SK-N-SH (cell line): ENCODE results near the gene ADD3. TPM values are rescaled to one million over a fixed set of nuclear protein-coding genes. Genes with fewer than 3 reads are reported as not detected.
"Not testable (repeated sequence)": the region's sequence is repeated elsewhere in the genome, so short reads cannot be mapped to it uniquely, and the experiment has no call there.

Experiments
- CTCF ChIA-PET: fragments of 300-600, 350-600 bp; formaldehyde crosslinking; extraction: SDS; loops from one replicate; lab custom pipeline; 2021; lab: Yijun Ruan, JAX
- POLR2A ChIA-PET: fragments of 350-600 bp; sonication (Branson Sonifier 250); formaldehyde crosslinking; extraction: SDS; loops from one replicate; lab custom pipeline; 2020; ENCODE audit warnings: antibody characterized with exemption, inconsistent platforms; lab: Yijun Ruan, JAX
- DNase-seq: peaks from one replicate; pipeline ENCODE4 v3.0.0; 2012
- H2AFZ ChIP-seq: fragments of 200-600 bp; sonication (generic); 2 replicates; pipeline ENCODE4 v1.8.1; 2016; ENCODE audit warnings: antibody characterized with exemption, mild to moderate bottlenecking, low read depth
- H3F3A ChIP-seq: fragments of 200-600 bp; sonication (generic); replicated peaks from 2 replicates; pipeline ENCODE3; 2016; ENCODE audit warnings: antibody characterized with exemption, mild to moderate bottlenecking; ENCODE audit not compliant: insufficient read depth
- H3K27ac ChIP-seq, 2 experiments: fragments of 200-500 bp in 1 of 2; fragments of 200-600 bp in 1 of 2; sonication (Bioruptor generic) in 1 of 2; sonication (generic), shearing (Covaris generic) in 1 of 2; 2 replicates each; pipeline versions ENCODE4 v1.5.1 to v1.6.1; 2014 to 2016; ENCODE audit warnings: low read depth in 2 of 2, inconsistent platforms in 1 of 2, low read length in 1 of 2, mild to moderate bottlenecking in 1 of 2, mixed read lengths in 1 of 2
- H3K27me3 ChIP-seq: fragments of 200-600 bp; sonication (generic), shearing (Covaris generic); 2 replicates; pipeline ENCODE4 v1.6.1; 2016; ENCODE audit warnings: mixed run types; ENCODE audit not compliant: insufficient read depth
- H3K36me3 ChIP-seq, 2 experiments: fragments of 200-500 bp in 1 of 2; fragments of 200-600 bp in 1 of 2; sonication (Bioruptor generic) in 1 of 2; sonication (generic) in 1 of 2; replicated peaks in 1 of 2; 2 replicates each; pipeline versions ENCODE3 to v1.5.1; 2014 to 2016; ENCODE audit warnings: low read length in 1 of 2, mild to moderate bottlenecking in 1 of 2; ENCODE audit not compliant: insufficient read depth in 2 of 2, control insufficient read depth in 1 of 2
- H3K4me1 ChIP-seq, 2 experiments: fragments of 200-500 bp in 1 of 2; fragments of 200-600 bp in 1 of 2; sonication (Bioruptor generic) in 1 of 2; sonication (generic), shearing (Covaris generic) in 1 of 2; 2 replicates each; pipeline versions ENCODE4 v1.5.1 to v1.6.1; 2014 to 2016; ENCODE audit warnings: low read depth in 1 of 2, low read length in 1 of 2, mixed run types in 1 of 2; ENCODE audit not compliant: insufficient read depth in 2 of 2, control insufficient read depth in 1 of 2
- H3K4me2 ChIP-seq: fragments of 200-600 bp; sonication (generic), shearing (Covaris generic); 2 replicates; pipeline ENCODE4 v1.6.1; 2017; ENCODE audit warnings: mixed run types
- H3K4me3 ChIP-seq, 2 experiments: fragments of 200-500 bp in 1 of 2; fragments of 200-600 bp in 1 of 2; sonication (Bioruptor generic) in 1 of 2; sonication (generic), shearing (Covaris generic) in 1 of 2; 2 replicates each; pipeline versions ENCODE4 v1.5.1 to v1.8.1; 2014 to 2016; ENCODE audit warnings: low read depth in 2 of 2, inconsistent platforms in 1 of 2, low read length in 1 of 2, mild to moderate bottlenecking in 1 of 2, mixed read lengths in 1 of 2, moderate library complexity in 1 of 2
- H3K79me2 ChIP-seq: fragments of 200-600 bp; sonication (generic); 2 replicates; pipeline ENCODE4 v1.8.1; 2017; ENCODE audit warnings: mild to moderate bottlenecking; ENCODE audit not compliant: insufficient read depth
- H3K9ac ChIP-seq: fragments of 200-600 bp; sonication (generic); 2 replicates; pipeline ENCODE4 v1.6.1; 2017; ENCODE audit warnings: mixed run types
- H3K9me2 ChIP-seq: fragments of 200-600 bp; sonication (generic); 2 replicates; pipeline ENCODE4 v1.6.1; 2017; ENCODE audit warnings: mixed run types
- H3K9me3 ChIP-seq: fragments of 200-600 bp; sonication (generic); 2 replicates; pipeline ENCODE4 v1.6.1; 2017; ENCODE audit warnings: mixed run types, mild to moderate bottlenecking, moderate library complexity
- H4K20me1 ChIP-seq: fragments of 200-600 bp; sonication (generic); 2 replicates; pipeline ENCODE4 v1.6.1; 2017; ENCODE audit warnings: mild to moderate bottlenecking, mixed run types; ENCODE audit not compliant: insufficient read depth
- ELF1 ChIP-seq: IDR thresholded peaks from 2 replicates; pipeline ENCODE4 v1.4.0; 2012
- EP300 ChIP-seq, 2 experiments: IDR thresholded peaks; 2 replicates each; pipeline versions ENCODE4 v1.4.0 to v1.6.1; 2012; ENCODE audit warnings: borderline replicate concordance in 1 of 2, low read depth in 1 of 2, low read length in 1 of 2
- FOSL2 ChIP-seq: IDR thresholded peaks from 2 replicates; pipeline ENCODE4 v1.4.0; 2012; ENCODE audit warnings: low read depth, mild to moderate bottlenecking, moderate library complexity, borderline replicate concordance
- FOXJ3 ChIP-seq: sonication (generic); formaldehyde crosslinking; IDR thresholded peaks from 2 replicates; pipeline ENCODE4 v1.5.1; 2020; ENCODE audit warnings: mild to moderate bottlenecking, missing genetic modification reagents
- FOXM1 ChIP-seq: IDR thresholded peaks from 2 replicates; pipeline ENCODE4 v1.4.0; 2012; ENCODE audit warnings: low read depth, mild to moderate bottlenecking
- GABPA ChIP-seq: IDR thresholded peaks from 2 replicates; pipeline ENCODE4 v1.4.0; 2012; ENCODE audit warnings: low read depth, mild to moderate bottlenecking
- MXI1 ChIP-seq: IDR thresholded peaks from 2 replicates; pipeline ENCODE4 v1.6.1; 2012; ENCODE audit warnings: mild to moderate bottlenecking, low read depth, low read length, improper control_type of control experiment
- NRF1 ChIP-seq: IDR thresholded peaks from 2 replicates; pipeline ENCODE4 v1.6.1; 2012; ENCODE audit warnings: low read depth, mild to moderate bottlenecking, low read length
- RAD21 ChIP-seq: IDR thresholded peaks from 2 replicates; pipeline ENCODE4 v1.6.1; 2012; ENCODE audit warnings: mild to moderate bottlenecking, low read length
- REST ChIP-seq: IDR thresholded peaks from 2 replicates; pipeline ENCODE4 v1.6.1; 2012; ENCODE audit warnings: mild to moderate bottlenecking, low read depth, low read length, moderate library complexity
- SMC3 ChIP-seq: IDR thresholded peaks from 2 replicates; pipeline ENCODE4 v1.6.1; 2012; ENCODE audit warnings: low read depth, low read length, improper control_type of control experiment
- TEAD4 ChIP-seq: IDR thresholded peaks from 2 replicates; pipeline ENCODE4 v1.4.0; 2012; ENCODE audit warnings: mild to moderate bottlenecking, borderline replicate concordance; ENCODE audit not compliant: insufficient read depth
- YY1 ChIP-seq: IDR thresholded peaks from 2 replicates; pipeline ENCODE4 v1.4.0; 2012; ENCODE audit warnings: low read depth, mild to moderate bottlenecking
- WGBS: methylation state at CpG from one replicate; pipeline ENCODE4 v1.1.6; 2017; ENCODE audit warnings: low lambda C conversion rate; 5-methylcytosine and 5-hydroxymethylcytosine counted together
- polyA plus RNA-seq, 3 experiments: library from polyadenylated mRNA; depleted of rRNA; stranded (reverse); fragments of >200 nt; gene quantifications; 2 replicates each; pipeline ENCODE4 v1.2.3, GENCODE V29; 2012
- TF ChIP-seq, protein P1 (sequence below): IDR thresholded peaks from 2 replicates; pipeline ENCODE4 v1.4.0; 2012; ENCODE audit warnings: low read depth, borderline replicate concordance

ADD3 gene
- polyA plus RNA-seq, 1 of the 3 experiments (the other 2 are of a cell fraction): 27.6 TPM

- TF ChIP-seq MXI1: no peak
Measured at GRCh38 chr10:110045772-110046171, 38.0 kb downstream of the ADD3 start (continued).

DNA sequence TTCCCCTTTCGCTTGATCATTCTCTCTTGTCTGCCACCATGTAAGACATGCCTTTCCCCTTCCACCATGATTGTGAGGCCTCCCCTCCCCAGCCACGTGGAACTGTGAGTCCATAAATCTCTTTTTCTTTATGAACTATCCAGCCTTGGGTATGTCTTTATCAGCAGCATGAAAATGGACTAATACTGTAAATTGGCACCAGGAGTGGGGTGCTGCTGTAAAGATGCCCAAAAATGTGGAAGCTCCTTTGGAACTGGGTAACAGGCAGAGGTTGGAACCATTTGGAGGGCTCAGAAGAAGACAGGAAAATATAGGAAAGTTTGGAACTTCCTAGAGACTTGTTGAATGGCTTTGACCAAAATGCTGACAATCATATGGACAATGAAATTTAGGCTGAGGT lies 40.4 kb downstream of the ADD3 start:
- peaks cover 4 to 13% of the 10 kb centered on the region in 2 experiments; a peak in 3 of 4 replicates for H3K4me1 ChIP-seq
- POLR2A ChIA-PET, H2AFZ ChIP-seq, CTCF ChIA-PET, H3K9me2 ChIP-seq, H3K27me3 ChIP-seq, DNase-seq, H4K20me1 ChIP-seq, H3K27ac ChIP-seq, H3K4me2 ChIP-seq, H3K9ac ChIP-seq, H3K9me3 ChIP-seq, H3F3A ChIP-seq, H3K4me3 ChIP-seq: not testable (repeated sequence)
- H3K36me3 ChIP-seq: peaks cover 0 to 14% of the 10 kb centered on the region in 2 experiments
- 76% methylated on average over 2 of the region's 2 CpGs for WGBS
- H3K79me2 ChIP-seq: peaks cover 48% of the 10 kb centered on the region

- no peaks in the 10 kb centered on the region for H3K9me2 ChIP-seq
- H3F3A ChIP-seq: peaks cover 3% of the 10 kb centered on the region
- CTCF ChIA-PET: no interaction called here
- DNase-seq: no peak
- H3K4me3 ChIP-seq: no peak overlapping the region
- H3K79me2 ChIP-seq: peaks cover 41% of the 10 kb centered on the region
- TF ChIP-seq ELF1: no peak
- no peak for TF ChIP-seq FOXM1
- TF ChIP-seq FOSL2: no peak
- no peak for TF ChIP-seq FOXJ3 (CRISPR knock-in tag)
- TF ChIP-seq GABPA: no peak
- no peak for TF ChIP-seq SMC3
- no peak for TF ChIP-seq YY1
- TF ChIP-seq RAD21: no peak
- TF ChIP-seq NRF1: no peak
- TF ChIP-seq TEAD4: no peak
- TF ChIP-seq EP300 (IDR thresholded peaks at IDR 0.05; ENCODE audit: borderline replicate concordance in 1 of 2, low read depth in 1 of 2, low read length in 1 of 2): no peak
- TF ChIP-seq, protein P1, sequence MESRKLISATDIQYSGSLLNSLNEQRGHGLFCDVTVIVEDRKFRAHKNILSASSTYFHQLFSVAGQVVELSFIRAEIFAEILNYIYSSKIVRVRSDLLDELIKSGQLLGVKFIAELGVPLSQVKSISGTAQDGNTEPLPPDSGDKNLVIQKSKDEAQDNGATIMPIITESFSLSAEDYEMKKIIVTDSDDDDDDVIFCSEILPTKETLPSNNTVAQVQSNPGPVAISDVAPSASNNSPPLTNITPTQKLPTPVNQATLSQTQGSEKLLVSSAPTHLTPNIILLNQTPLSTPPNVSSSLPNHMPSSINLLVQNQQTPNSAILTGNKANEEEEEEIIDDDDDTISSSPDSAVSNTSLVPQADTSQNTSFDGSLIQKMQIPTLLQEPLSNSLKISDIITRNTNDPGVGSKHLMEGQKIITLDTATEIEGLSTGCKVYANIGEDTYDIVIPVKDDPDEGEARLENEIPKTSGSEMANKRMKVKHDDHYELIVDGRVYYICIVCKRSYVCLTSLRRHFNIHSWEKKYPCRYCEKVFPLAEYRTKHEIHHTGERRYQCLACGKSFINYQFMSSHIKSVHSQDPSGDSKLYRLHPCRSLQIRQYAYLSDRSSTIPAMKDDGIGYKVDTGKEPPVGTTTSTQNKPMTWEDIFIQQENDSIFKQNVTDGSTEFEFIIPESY: no peak
- TF ChIP-seq REST: no peak
- no peak overlapping the region for H2AFZ ChIP-seq
- POLR2A ChIA-PET: no interaction called here
- H3K4me2 ChIP-seq: no peak overlapping the region
- H4K20me1 ChIP-seq: no peaks in the 10 kb centered on the region
- peaks cover 4 to 14% of the 10 kb centered on the region in 2 experiments; a peak in 3 of 4 replicates for H3K4me1 ChIP-seq
- no peaks in the 10 kb centered on the region for H3K9me3 ChIP-seq
- H3K27me3 ChIP-seq: no peaks in the 10 kb centered on the region
- peaks cover 0 to 14% of the 10 kb centered on the region in 2 experiments for H3K36me3 ChIP-seq
- H3K27ac ChIP-seq: no peak overlapping the region
- H3K9ac ChIP-seq: no peak overlapping the region
- WGBS: 82% methylated on average over 1 of the region's 1 CpG
Measured at GRCh38 chr10:110048781-110049180, 41.0 kb downstream of the ADD3 start.

GRCh38 chr10:110049889-110050591 lies 42.3 kb downstream of the ADD3 start:
- H3K27me3 ChIP-seq, H3F3A ChIP-seq, DNase-seq, H4K20me1 ChIP-seq, POLR2A ChIA-PET, H3K9ac ChIP-seq, H3K9me2 ChIP-seq, H2AFZ ChIP-seq, H3K9me3 ChIP-seq, H3K4me2 ChIP-seq, H3K4me3 ChIP-seq, H3K27ac ChIP-seq: not testable (repeated sequence)
- peaks cover 42% of the 10 kb centered on the region for H3K79me2 ChIP-seq
- peaks cover 0 to 14% of the 10 kb centered on the region in 2 experiments for H3K36me3 ChIP-seq
- CTCF ChIA-PET: interaction anchor here (0.7 to 1.6 kb wide), 2 partner anchors 166 to 184 kb away, joined by 3 to 6 read pairs; no protein-coding TSS in a partner anchor
- peaks cover 4 to 14% of the 10 kb centered on the region in 2 experiments; a peak in 3 of 4 replicates for H3K4me1 ChIP-seq
- 96% methylated on average over 7 of the region's 7 CpGs for WGBS
